Liver (tissue), 3 donors: ENCODE results near the gene KCNMA1.

Source experiments
- EGR1 ChIP-seq, 2 donors: IDR thresholded peaks; 2 replicates each; pipeline ENCODE4 v1.6.1; 2016 to 2018; ENCODE audit warnings: antibody characterized with exemption in 2 of 2, low read depth in 2 of 2
- FOXA1 ChIP-seq: IDR thresholded peaks from 2 replicates; pipeline ENCODE4 v1.6.1; 2016; ENCODE audit warnings: antibody characterized with exemption
- FOXA2 ChIP-seq: IDR thresholded peaks from 2 replicates; pipeline ENCODE4 v1.6.1; 2016; ENCODE audit warnings: antibody characterized with exemption
- GABPA ChIP-seq, 2 donors: IDR thresholded peaks in 1 of 2; conservative IDR thresholded peaks in 1 of 2; 2 replicates each; pipeline ENCODE4 v1.6.1; 2016; ENCODE audit warnings: antibody characterized with exemption in 2 of 2, mild to moderate bottlenecking in 1 of 2, moderate library complexity in 1 of 2
- JUND ChIP-seq, 2 donors: IDR thresholded peaks; 2 replicates each; pipeline ENCODE4 v1.6.1; 2016; ENCODE audit warnings: antibody characterized with exemption in 2 of 2
- SP1 ChIP-seq: IDR thresholded peaks from 2 replicates; pipeline ENCODE4 v1.6.1; 2018; ENCODE audit warnings: antibody characterized with exemption, mild to moderate bottlenecking
- TAF1 ChIP-seq: conservative IDR thresholded peaks from 2 replicates; pipeline ENCODE4 v1.6.1; 2016; ENCODE audit warnings: antibody characterized with exemption, mild to moderate bottlenecking
- YY1 ChIP-seq: IDR thresholded peaks from 2 replicates; pipeline ENCODE4 v1.6.1; 2016; ENCODE audit warnings: antibody characterized with exemption, mild to moderate bottlenecking
- TF ChIP-seq, protein P1 (sequence below): fragments of 150-350 bp; IDR thresholded peaks from 2 replicates; pipeline ENCODE4 v1.5.1; 2017; ENCODE audit warnings: improper control_type of control experiment, low read depth, low read length; ENCODE audit not compliant: missing input control
- TF ChIP-seq, protein P2 (sequence below): IDR thresholded peaks from 2 replicates; pipeline ENCODE4 v1.6.1; 2016; ENCODE audit warnings: antibody characterized with exemption
- TF ChIP-seq, protein P3 (sequence below): IDR thresholded peaks from 2 replicates; pipeline ENCODE4 v1.6.1; 2016; ENCODE audit warnings: antibody characterized with exemption
- donor health status: healthy.
- donor health status: healthy.

DNA sequence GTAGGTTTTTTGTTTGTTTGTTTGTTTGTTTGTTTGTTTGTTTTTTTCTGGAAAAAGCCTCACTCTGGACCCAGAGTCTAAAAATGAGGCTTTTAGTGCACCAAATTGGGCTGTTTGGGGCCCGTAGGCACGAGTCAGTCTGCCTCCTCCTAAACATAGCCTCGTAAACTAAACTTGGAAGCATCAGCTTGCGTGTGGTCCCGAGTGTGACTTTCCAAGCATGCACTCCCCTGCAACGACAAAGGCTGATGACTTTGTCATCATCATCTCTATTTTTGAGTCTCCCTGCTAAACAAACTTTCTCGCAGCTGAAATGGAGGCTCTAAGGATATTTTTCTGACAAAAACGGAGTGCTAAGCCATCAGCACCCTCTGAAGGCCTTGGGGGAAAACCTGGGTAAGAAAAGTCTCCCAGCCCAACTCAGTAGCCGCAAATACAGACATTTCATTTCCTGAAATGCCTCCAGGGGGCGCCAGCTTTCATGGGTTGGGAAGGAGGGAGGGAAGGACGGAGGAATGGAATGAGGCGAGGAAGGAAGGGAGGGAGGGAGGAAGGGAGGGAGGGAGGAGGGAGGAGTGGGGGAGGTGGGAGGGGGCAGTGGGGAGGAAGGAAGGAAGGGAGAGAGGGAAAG lies 245.9 kb downstream of the KCNMA1 start:
- no peak for TF ChIP-seq TAF1
- TF ChIP-seq EGR1 (IDR thresholded peaks at IDR 0.05; ENCODE audit: low read depth in 2 of 2) = no peak
- TF ChIP-seq, protein P1, sequence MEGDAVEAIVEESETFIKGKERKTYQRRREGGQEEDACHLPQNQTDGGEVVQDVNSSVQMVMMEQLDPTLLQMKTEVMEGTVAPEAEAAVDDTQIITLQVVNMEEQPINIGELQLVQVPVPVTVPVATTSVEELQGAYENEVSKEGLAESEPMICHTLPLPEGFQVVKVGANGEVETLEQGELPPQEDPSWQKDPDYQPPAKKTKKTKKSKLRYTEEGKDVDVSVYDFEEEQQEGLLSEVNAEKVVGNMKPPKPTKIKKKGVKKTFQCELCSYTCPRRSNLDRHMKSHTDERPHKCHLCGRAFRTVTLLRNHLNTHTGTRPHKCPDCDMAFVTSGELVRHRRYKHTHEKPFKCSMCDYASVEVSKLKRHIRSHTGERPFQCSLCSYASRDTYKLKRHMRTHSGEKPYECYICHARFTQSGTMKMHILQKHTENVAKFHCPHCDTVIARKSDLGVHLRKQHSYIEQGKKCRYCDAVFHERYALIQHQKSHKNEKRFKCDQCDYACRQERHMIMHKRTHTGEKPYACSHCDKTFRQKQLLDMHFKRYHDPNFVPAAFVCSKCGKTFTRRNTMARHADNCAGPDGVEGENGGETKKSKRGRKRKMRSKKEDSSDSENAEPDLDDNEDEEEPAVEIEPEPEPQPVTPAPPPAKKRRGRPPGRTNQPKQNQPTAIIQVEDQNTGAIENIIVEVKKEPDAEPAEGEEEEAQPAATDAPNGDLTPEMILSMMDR = peak; percentile 73
- TF ChIP-seq GABPA (IDR thresholded peaks at IDR 0.05 in 1 of 2, conservative IDR thresholded peaks at IDR 0.05 in 1 of 2) = no peak
- TF ChIP-seq FOXA1 = no peak
- no peak for TF ChIP-seq FOXA2
- TF ChIP-seq, protein P2, sequence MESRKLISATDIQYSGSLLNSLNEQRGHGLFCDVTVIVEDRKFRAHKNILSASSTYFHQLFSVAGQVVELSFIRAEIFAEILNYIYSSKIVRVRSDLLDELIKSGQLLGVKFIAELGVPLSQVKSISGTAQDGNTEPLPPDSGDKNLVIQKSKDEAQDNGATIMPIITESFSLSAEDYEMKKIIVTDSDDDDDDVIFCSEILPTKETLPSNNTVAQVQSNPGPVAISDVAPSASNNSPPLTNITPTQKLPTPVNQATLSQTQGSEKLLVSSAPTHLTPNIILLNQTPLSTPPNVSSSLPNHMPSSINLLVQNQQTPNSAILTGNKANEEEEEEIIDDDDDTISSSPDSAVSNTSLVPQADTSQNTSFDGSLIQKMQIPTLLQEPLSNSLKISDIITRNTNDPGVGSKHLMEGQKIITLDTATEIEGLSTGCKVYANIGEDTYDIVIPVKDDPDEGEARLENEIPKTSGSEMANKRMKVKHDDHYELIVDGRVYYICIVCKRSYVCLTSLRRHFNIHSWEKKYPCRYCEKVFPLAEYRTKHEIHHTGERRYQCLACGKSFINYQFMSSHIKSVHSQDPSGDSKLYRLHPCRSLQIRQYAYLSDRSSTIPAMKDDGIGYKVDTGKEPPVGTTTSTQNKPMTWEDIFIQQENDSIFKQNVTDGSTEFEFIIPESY = no peak
- TF ChIP-seq, protein P3, sequence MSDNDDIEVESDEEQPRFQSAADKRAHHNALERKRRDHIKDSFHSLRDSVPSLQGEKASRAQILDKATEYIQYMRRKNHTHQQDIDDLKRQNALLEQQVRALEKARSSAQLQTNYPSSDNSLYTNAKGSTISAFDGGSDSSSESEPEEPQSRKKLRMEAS = no peak
- TF ChIP-seq YY1 = no peak
- no peak for TF ChIP-seq SP1
- TF ChIP-seq JUND (IDR thresholded peaks at IDR 0.05) = no peak
